GM21515 (cell line): ENCODE measurements around the gene C20orf141.

Experiments
- ATAC-seq: cut with Tn5 transposase; IDR thresholded peaks from one replicate; pipeline ENCODE4 v1.9.1; 2021; ENCODE audit not compliant: unreplicated experiment

Gene C20orf141

GRCh38 chr20:2846698-2847097 is 31.9 kb downstream of the C20orf141 start:
- ATAC-seq: no peak

GRCh38 chr20:2847802-2848201 is 33.0 kb downstream of the C20orf141 start:
- ATAC-seq: no peak

GRCh38 chr20:2849529-2849928 is 34.7 kb downstream of the C20orf141 start:
- no peak for ATAC-seq

- ATAC-seq: no peak
Measured at GRCh38 chr20:2851086-2851485, 36.3 kb downstream of the C20orf141 start.

GRCh38 chr20:2858591-2858990 is 43.8 kb downstream of the C20orf141 start:
- no peak for ATAC-seq

- ATAC-seq: no peak
Measured at GRCh38 chr20:2859330-2860121, 44.7 kb downstream of the C20orf141 start.

GRCh38 chr20:2864626-2865025 is 49.8 kb downstream of the C20orf141 start:
- no peak for ATAC-seq

GRCh38 chr20:2865101-2865500 is 50.3 kb downstream of the C20orf141 start:
- no peak for ATAC-seq
